Measurements from ENCODE around the gene TNPO1.

TNPO1 gene

GRCh38 chr5:72906806-72907205 is 90.3 kb downstream of the TNPO1 start:
- Histone ChIP-seq H3K4me2 (ENCODE audit: insufficient read depth, low read length) (no peak overlapping the region), H3K4me3 (ENCODE audit: low read depth in 1 of 2, low read length in 2 of 2) (no peak overlapping the region), H3K79me2 (ENCODE audit: insufficient read depth, low read length) (no peaks in the 10 kb centered on the region), H3K27me3 (ENCODE audit: insufficient read depth, low read length, poor library complexity) (no peaks in the 10 kb centered on the region), H3K4me1 (ENCODE audit: insufficient read depth, low read length) (no peaks in the 10 kb centered on the region), H3K36me3 (ENCODE audit: insufficient read depth, low read length) (peaks cover 76% of the 10 kb centered on the region), H3K9me3 (ENCODE audit: insufficient read depth, low read length, severe bottlenecking) (no peaks in the 10 kb centered on the region), H3K27ac (ENCODE audit: low read length) (no peak overlapping the region), H3K9ac (ENCODE audit: low read depth, low read length) (no peak overlapping the region), H2AFZ (ENCODE audit: low read depth, low read length) (no peak overlapping the region), H4K20me1 (ENCODE audit: insufficient read depth, low read length) (no peaks in the 10 kb centered on the region)
- TF ChIP-seq CTCF (IDR thresholded peaks at IDR 0.05; ENCODE audit: borderline replicate concordance, extremely low read depth, low read length, poor library complexity, severe bottlenecking) (no peak), EZH2 (IDR thresholded peaks at IDR 0.05; ENCODE audit: borderline replicate concordance, low read depth, low read length, severe bottlenecking) (no peak)
- ATAC-seq (ENCODE audit: insufficient read depth, low read depth) (no peak), DNase-seq (no peak)

GRCh38 chr5:72908664-72909063 is 92.2 kb downstream of the TNPO1 start:
- Histone ChIP-seq H3K27me3 (ENCODE audit: insufficient read depth, low read length, poor library complexity) (no peaks in the 10 kb centered on the region), H3K9me3 (ENCODE audit: insufficient read depth, low read length, severe bottlenecking) (no peaks in the 10 kb centered on the region), H3K27ac (ENCODE audit: low read length) (no peak overlapping the region), H3K79me2 (ENCODE audit: insufficient read depth, low read length) (no peaks in the 10 kb centered on the region), H3K9ac (ENCODE audit: low read depth, low read length) (no peak overlapping the region), H4K20me1 (ENCODE audit: insufficient read depth, low read length) (no peaks in the 10 kb centered on the region), H3K4me2 (ENCODE audit: insufficient read depth, low read length) (no peak overlapping the region), H3K4me1 (ENCODE audit: insufficient read depth, low read length) (no peaks in the 10 kb centered on the region), H2AFZ (ENCODE audit: low read depth, low read length) (no peak overlapping the region), H3K4me3 (ENCODE audit: low read depth in 1 of 2, low read length in 2 of 2) (no peak overlapping the region), H3K36me3 (ENCODE audit: insufficient read depth, low read length) (peaks cover 57% of the 10 kb centered on the region)
- DNase-seq (no peak), ATAC-seq (ENCODE audit: insufficient read depth, low read depth) (no peak)
- TF ChIP-seq CTCF (IDR thresholded peaks at IDR 0.05; ENCODE audit: borderline replicate concordance, extremely low read depth, low read length, poor library complexity, severe bottlenecking) (no peak), EZH2 (IDR thresholded peaks at IDR 0.05; ENCODE audit: borderline replicate concordance, low read depth, low read length, severe bottlenecking) (no peak)

GRCh38 chr5:72917371-72917776 is 100.9 kb downstream of the TNPO1 start:
- no peaks in the 10 kb centered on the region for H3K27me3 ChIP-seq (ENCODE audit: insufficient read depth, low read length, poor library complexity)
- no peaks in the 10 kb centered on the region for H3K4me1 ChIP-seq (ENCODE audit: insufficient read depth, low read length)
- DNase-seq (no peak), ATAC-seq (ENCODE audit: insufficient read depth, low read depth) (no peak)
- no peaks in the 10 kb centered on the region for H3K36me3 ChIP-seq (ENCODE audit: insufficient read depth, low read length)
- no peak for TF ChIP-seq CTCF (IDR thresholded peaks at IDR 0.05; ENCODE audit: borderline replicate concordance, extremely low read depth, low read length, poor library complexity, severe bottlenecking)
- no peak for TF ChIP-seq EZH2 (IDR thresholded peaks at IDR 0.05; ENCODE audit: borderline replicate concordance, low read depth, low read length, severe bottlenecking)
- no peak overlapping the region for H3K9ac ChIP-seq (ENCODE audit: low read depth, low read length)
- H3K27ac ChIP-seq (ENCODE audit: low read length), result no peak overlapping the region
- H3K79me2 ChIP-seq (ENCODE audit: insufficient read depth, low read length), result no peaks in the 10 kb centered on the region
- H2AFZ ChIP-seq (ENCODE audit: low read depth, low read length), result no peak overlapping the region
- H3K9me3 ChIP-seq (ENCODE audit: insufficient read depth, low read length, severe bottlenecking), result no peaks in the 10 kb centered on the region
- H3K4me2 ChIP-seq (ENCODE audit: insufficient read depth, low read length), result no peak overlapping the region
- no peaks in the 10 kb centered on the region for H4K20me1 ChIP-seq (ENCODE audit: insufficient read depth, low read length)
- H3K4me3 ChIP-seq (ENCODE audit: low read depth in 1 of 2, low read length in 2 of 2), result no peak overlapping the region

Measured in DND-41 (cell line).